ENCODE results near the gene NACC2. TPM values are rescaled to one million over a fixed set of nuclear protein-coding genes. Genes with fewer than 3 reads are reported as not detected.
"Not testable (repeated sequence)": the region's sequence is repeated elsewhere in the genome, so short reads cannot be mapped to it uniquely, and the experiment has no call there.

NACC2 gene
- total RNA-seq, 4 donors from 2014 or later: 93.8 to 192 (median 142) TPM

DNA sequence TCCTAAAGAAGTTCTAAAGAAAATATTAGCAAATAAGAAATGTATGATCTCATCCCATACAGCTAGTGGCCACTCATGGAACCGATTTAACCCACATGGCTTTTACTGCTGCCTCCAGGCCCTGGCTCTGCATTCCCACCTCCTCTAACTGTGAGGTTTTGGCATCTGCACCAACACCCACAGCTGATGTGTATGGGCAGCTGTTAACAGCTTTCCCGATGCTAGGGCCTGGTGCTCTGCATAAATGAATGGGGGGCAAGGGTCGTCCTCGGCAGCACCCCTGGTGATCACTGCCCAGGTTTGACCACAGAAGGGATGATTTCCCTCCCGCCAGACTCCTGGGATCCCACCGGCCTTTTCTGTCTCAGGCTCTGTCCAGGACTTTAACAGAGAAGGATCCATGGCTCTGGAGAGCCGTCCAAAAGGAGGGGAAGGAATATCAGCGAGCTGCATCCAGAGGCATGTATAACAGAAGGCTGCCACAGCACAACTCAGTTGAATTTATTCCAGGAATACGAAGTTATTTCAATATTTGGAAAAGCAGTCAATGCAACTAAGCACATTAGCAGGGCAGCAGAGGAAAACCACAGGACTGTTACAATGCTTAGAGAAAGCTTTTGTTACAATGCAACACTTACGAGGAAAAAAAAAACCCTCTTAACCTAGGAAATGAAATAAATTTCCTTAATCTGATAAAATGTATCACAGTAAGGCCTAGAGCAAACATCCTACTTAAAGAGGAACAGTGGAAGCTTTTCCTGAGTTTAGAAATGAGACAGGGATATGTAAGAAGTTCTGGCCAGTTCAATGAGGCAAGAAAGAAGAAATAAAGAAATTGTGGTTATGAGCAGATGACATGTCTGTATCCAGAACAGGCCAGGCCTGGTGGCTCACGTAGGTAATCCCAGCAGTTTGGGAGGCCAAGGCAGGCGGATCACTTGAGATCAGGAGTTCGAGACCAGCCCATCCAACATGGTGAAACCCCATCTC, 63.1 kb downstream of the NACC2 start:
- WGBS: 55% methylated on average over 13 of the region's 13 CpGs
- peak overlapping the region in 2 of 4 donors; percentile 14 to 21 for H3K27ac ChIP-seq (replicated peaks in 1 of 4)
- H3K36me3 ChIP-seq: peaks cover 0 to 15% (median 12%) of the 10 kb centered on the region in 4 donors
- peaks cover 11 to 72% (median 57%) of the 10 kb centered on the region in 4 donors for H3K4me1 ChIP-seq
- intact Hi-C loops (cut with DNase I): no loop called here
- TF ChIP-seq, protein P1, sequence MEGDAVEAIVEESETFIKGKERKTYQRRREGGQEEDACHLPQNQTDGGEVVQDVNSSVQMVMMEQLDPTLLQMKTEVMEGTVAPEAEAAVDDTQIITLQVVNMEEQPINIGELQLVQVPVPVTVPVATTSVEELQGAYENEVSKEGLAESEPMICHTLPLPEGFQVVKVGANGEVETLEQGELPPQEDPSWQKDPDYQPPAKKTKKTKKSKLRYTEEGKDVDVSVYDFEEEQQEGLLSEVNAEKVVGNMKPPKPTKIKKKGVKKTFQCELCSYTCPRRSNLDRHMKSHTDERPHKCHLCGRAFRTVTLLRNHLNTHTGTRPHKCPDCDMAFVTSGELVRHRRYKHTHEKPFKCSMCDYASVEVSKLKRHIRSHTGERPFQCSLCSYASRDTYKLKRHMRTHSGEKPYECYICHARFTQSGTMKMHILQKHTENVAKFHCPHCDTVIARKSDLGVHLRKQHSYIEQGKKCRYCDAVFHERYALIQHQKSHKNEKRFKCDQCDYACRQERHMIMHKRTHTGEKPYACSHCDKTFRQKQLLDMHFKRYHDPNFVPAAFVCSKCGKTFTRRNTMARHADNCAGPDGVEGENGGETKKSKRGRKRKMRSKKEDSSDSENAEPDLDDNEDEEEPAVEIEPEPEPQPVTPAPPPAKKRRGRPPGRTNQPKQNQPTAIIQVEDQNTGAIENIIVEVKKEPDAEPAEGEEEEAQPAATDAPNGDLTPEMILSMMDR (IDR thresholded peaks at IDR 0.05): no peak
- TF ChIP-seq POLR2AphosphoS5 (IDR thresholded peaks at IDR 0.05): no peak
- no peak for TF ChIP-seq EP300 (IDR thresholded peaks at IDR 0.05)
- no peak for TF ChIP-seq POLR2A (IDR thresholded peaks at IDR 0.05; ENCODE audit: low read depth)
- no peak for DNase-seq (ENCODE audit: extremely low spot score)
- H3K27me3 ChIP-seq: no peaks in the 10 kb centered on the region
- H3K4me3 ChIP-seq: no peak overlapping the region
- H3K9me3 ChIP-seq: peaks cover 0 to 4% (median 4%) of the 10 kb centered on the region in 4 donors

DNA sequence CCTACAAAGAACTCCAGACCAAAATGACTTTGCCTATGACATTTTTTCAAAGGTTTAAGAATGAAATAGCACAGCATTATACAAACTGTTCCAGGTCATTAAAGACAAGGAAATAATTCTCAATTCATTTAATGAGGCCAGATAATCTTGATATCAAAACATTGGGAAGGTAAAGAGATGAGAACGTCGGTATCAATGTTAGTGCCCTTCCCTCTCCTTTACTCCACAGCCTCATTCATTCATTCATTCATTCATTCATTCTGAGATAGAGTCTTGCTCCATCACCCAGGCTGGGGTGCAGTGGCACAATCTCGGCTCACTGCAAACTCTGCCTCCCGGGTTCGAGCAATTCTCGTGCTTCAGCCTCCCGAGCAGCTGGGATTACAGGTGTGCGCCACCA, 64.0 kb downstream of the NACC2 start:
- no peak overlapping the region for H3K27ac ChIP-seq (replicated peaks in 1 of 4)
- no peaks in the 10 kb centered on the region for H3K27me3 ChIP-seq
- no peak for TF ChIP-seq POLR2A (IDR thresholded peaks at IDR 0.05; ENCODE audit: low read depth)
- no peak for TF ChIP-seq EP300 (IDR thresholded peaks at IDR 0.05)
- H3K4me3 ChIP-seq: no peak overlapping the region
- H3K9me3 ChIP-seq: no peaks in the 10 kb centered on the region
- no peak for DNase-seq (ENCODE audit: extremely low spot score)
- WGBS: 91% methylated on average over 8 of the region's 8 CpGs
- intact Hi-C loops (cut with DNase I): no loop called here
- H3K4me1 ChIP-seq: peaks cover 11 to 80% (median 64%) of the 10 kb centered on the region in 4 donors
- H3K36me3 ChIP-seq: peaks cover 0 to 15% (median 12%) of the 10 kb centered on the region in 4 donors

DNA sequence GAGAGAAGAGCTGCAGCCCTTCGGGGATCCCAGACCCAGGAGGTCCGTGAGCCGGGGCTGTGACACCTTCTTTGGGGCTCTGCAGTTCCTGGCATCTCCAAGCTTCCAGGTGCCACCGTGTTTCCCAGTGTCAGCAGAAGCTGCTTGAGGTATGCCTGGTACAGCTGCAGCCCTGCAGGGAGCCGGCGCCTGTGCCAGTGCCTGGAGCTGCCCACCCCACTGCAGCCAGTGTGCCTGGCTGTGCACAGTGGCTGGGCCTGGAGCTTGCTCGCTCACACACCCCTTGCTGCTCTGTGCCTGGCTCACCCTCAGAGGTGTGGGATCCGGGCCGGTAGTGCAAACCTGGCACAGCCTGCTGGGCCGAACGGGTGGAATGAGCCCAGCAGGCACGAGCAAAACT, 65.5 kb downstream of the NACC2 start:
- peaks cover 16 to 73% (median 66%) of the 10 kb centered on the region in 4 donors for H3K4me1 ChIP-seq
- no peak overlapping the region for H3K4me3 ChIP-seq
- peaks cover 0 to 15% (median 12%) of the 10 kb centered on the region in 4 donors for H3K36me3 ChIP-seq
- DNase-seq (ENCODE audit: extremely low spot score): no peak
- H3K27ac ChIP-seq (replicated peaks in 1 of 4): no peak overlapping the region
- no peaks in the 10 kb centered on the region for H3K27me3 ChIP-seq
- H3K9me3 ChIP-seq: no peaks in the 10 kb centered on the region
- intact Hi-C loops (cut with DNase I): no loop called here
- TF ChIP-seq POLR2AphosphoS5 (IDR thresholded peaks at IDR 0.05) (no peak), POLR2A (IDR thresholded peaks at IDR 0.05; ENCODE audit: low read depth) (no peak), EP300 (IDR thresholded peaks at IDR 0.05) (no peak)
- TF ChIP-seq, protein P1 (IDR thresholded peaks at IDR 0.05): no peak
- 88% methylated on average over 9 of the region's 12 CpGs for whole genome bisulfite sequencing

DNA sequence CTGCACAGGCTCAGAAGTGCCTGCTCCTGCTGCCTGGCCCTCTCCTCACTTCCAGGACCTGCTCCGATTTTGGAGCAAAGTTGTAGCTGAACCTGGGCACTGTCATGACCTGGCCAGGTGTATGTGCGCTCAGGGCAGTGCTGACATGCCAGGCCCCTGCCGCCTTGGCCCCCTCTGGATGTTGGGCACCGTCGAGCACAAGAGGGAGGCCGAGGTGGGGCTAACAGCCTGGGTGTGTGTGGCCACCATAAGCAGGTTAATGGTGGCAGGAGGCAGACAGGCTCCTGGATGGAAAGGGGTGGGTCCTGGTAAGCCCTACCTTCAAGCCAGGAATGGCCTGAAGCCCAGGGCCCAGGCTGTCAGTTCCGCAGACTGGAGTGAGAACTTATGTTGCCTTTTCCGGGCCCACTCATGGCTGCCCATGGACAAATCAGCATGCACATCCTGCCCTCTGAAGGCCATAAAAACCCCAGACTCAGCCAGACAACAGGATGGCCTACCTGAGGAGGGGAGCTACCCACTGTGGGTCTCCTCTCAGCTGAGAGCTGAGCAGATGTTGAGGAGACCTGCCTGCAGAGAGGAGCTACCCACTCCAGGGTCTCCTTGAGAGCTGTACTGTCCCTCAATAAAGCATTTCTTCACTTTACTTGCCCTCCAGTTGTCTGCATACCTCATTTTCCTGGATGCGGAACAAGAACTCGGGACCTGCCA, 66.2 kb downstream of the NACC2 start:
- Histone ChIP-seq H3K27me3 (no peaks in the 10 kb centered on the region), H3K4me3 (no peak overlapping the region), H3K36me3 (peaks cover 0 to 15% (median 12%) of the 10 kb centered on the region in 4 donors), H3K9me3 (no peaks in the 10 kb centered on the region), H3K27ac (replicated peaks in 1 of 4) (no peak overlapping the region), H3K4me1 (peaks cover 22 to 77% (median 68%) of the 10 kb centered on the region in 4 donors)
- no peak for DNase-seq (ENCODE audit: extremely low spot score)
- 72% methylated on average over 7 of the region's 10 CpGs for WGBS
- intact Hi-C loops (cut with DNase I): no loop called here
- TF ChIP-seq EP300 (IDR thresholded peaks at IDR 0.05) (no peak), POLR2A (IDR thresholded peaks at IDR 0.05; ENCODE audit: low read depth) (no peak), POLR2AphosphoS5 (IDR thresholded peaks at IDR 0.05) (no peak)
- TF ChIP-seq, protein P1 (IDR thresholded peaks at IDR 0.05): no peak

DNA sequence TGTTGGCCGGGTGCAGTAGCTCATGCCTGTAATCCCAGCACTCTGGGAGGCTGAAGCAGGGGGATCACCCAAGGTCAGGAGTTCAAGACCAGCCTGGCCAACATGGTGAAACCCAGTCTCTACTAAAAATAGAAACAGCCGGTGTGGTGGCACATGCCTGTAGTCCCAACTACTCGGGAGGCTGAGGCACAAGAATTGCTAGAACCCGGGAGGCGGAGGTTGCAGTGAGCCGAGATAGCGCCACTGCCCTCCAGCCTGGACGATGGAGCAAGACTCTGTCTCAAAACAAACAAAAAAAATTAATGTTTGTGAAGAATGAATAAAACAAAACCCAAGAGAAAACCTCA, 68.2 kb downstream of the NACC2 start:
- intact Hi-C loops (cut with DNase I); H3K9me3 ChIP-seq; H3K27me3 ChIP-seq; DNase-seq (ENCODE audit: extremely low spot score); H3K4me3 ChIP-seq; H3K27ac ChIP-seq (replicated peaks in 1 of 4): not testable (repeated sequence)
- H3K4me1 ChIP-seq: peaks cover 31 to 85% (median 71%) of the 10 kb centered on the region in 4 donors
- peaks cover 0 to 20% (median 12%) of the 10 kb centered on the region in 4 donors for H3K36me3 ChIP-seq
- 86% methylated on average over 8 of the region's 8 CpGs for WGBS

Data from esophagus muscularis mucosa (tissue), 4 donors.